T47D (cell line): Measurements from ENCODE around the gene GALNTL6.

Experiments
- DNase-seq, 2 experiments: peaks; one replicate each; pipeline versions ENCODE4 v3.0.0 to v3.0.0-alpha.2; 2011 to 2012; ENCODE audit warnings: low read depth in 1 of 2, low spot score in 1 of 2
- JUND ChIP-seq: IDR thresholded peaks from 2 replicates; pipeline ENCODE4 v1.6.1; 2012; ENCODE audit warnings: low read depth
- in situ Hi-C: cut with HindIII; loops from 2 replicates; pipeline ENCODE4 v1.10.0; 2016; ENCODE audit warnings: low sequenced_read_pairs, low pct_unique_long_range_greater_than_20kb

The GALNTL6 gene

GRCh38 chr4:172045981-172046380 is 232.8 kb downstream of the GALNTL6 start:
- in situ Hi-C loops: no loop called here
- TF ChIP-seq JUND: no peak
- no peak for DNase-seq

GRCh38 chr4:172048666-172049065 is 235.5 kb downstream of the GALNTL6 start:
- in situ Hi-C loops: no loop called here
- DNase-seq: no peak
- TF ChIP-seq JUND: no peak

- in situ Hi-C loops: no loop called here
- DNase-seq: no peak
These were observed 237.7 kb downstream of the GALNTL6 start for GRCh38 chr4:172050911-172051310.

GRCh38 chr4:172055046-172055445 is 241.8 kb downstream of the GALNTL6 start:
- TF ChIP-seq JUND: no peak
- DNase-seq: no peak
- in situ Hi-C loops: no loop called here

More at GRCh38 chr4:172050911-172051310, 237.7 kb downstream of the GALNTL6 start:
- TF ChIP-seq JUND: no peak

GRCh38 chr4:172055498-172055897 is 242.3 kb downstream of the GALNTL6 start:
- no peak for DNase-seq
- in situ Hi-C loops: no loop called here
- TF ChIP-seq JUND: no peak

- in situ Hi-C loops: no loop called here
- TF ChIP-seq JUND: no peak
- no peak for DNase-seq
These were observed 248.0 kb downstream of the GALNTL6 start for GRCh38 chr4:172061204-172061603.

- DNase-seq: no peak
These were observed 255.3 kb downstream of the GALNTL6 start for GRCh38 chr4:172068506-172068905.

GRCh38 chr4:172073590-172073989 is 260.4 kb downstream of the GALNTL6 start:
- in situ Hi-C loops: no loop called here
- TF ChIP-seq JUND: no peak
- DNase-seq: no peak

More at GRCh38 chr4:172068506-172068905, 255.3 kb downstream of the GALNTL6 start:
- TF ChIP-seq JUND: no peak
- in situ Hi-C loops: no loop called here

- no peak for TF ChIP-seq JUND
- no peak for DNase-seq
- in situ Hi-C loops: no loop called here
These were observed 270.1 kb downstream of the GALNTL6 start for GRCh38 chr4:172083272-172083671.

GRCh38 chr4:172088556-172088955 is 275.4 kb downstream of the GALNTL6 start:
- in situ Hi-C loops: no loop called here
- no peak for DNase-seq
- TF ChIP-seq JUND: no peak

- no peak for TF ChIP-seq JUND
- DNase-seq: no peak
- in situ Hi-C loops: no loop called here
These were observed 282.0 kb downstream of the GALNTL6 start for GRCh38 chr4:172095161-172095560.

- in situ Hi-C loops: no loop called here
- no peak for DNase-seq
These were observed 283.6 kb downstream of the GALNTL6 start for GRCh38 chr4:172096786-172097185.

GRCh38 chr4:172099376-172099775 is 286.2 kb downstream of the GALNTL6 start:
- in situ Hi-C loops: no loop called here
- TF ChIP-seq JUND: no peak

More at GRCh38 chr4:172096786-172097185, 283.6 kb downstream of the GALNTL6 start:
- no peak for TF ChIP-seq JUND

GRCh38 chr4:172103456-172103855 is 290.3 kb downstream of the GALNTL6 start:
- in situ Hi-C loops: no loop called here
- no peak for DNase-seq
- no peak for TF ChIP-seq JUND

More at GRCh38 chr4:172099376-172099775, 286.2 kb downstream of the GALNTL6 start:
- no peak for DNase-seq
